ENCODE data around the gene TMEM145. TPM values are rescaled to one million over a fixed set of nuclear protein-coding genes. Genes with fewer than 3 reads are reported as not detected.

Gene TMEM145
- total and polyA plus RNA-seq, 12 donors, result 0.15 to 1.0 (median 0.49) TPM; not detected in 5

DNA sequence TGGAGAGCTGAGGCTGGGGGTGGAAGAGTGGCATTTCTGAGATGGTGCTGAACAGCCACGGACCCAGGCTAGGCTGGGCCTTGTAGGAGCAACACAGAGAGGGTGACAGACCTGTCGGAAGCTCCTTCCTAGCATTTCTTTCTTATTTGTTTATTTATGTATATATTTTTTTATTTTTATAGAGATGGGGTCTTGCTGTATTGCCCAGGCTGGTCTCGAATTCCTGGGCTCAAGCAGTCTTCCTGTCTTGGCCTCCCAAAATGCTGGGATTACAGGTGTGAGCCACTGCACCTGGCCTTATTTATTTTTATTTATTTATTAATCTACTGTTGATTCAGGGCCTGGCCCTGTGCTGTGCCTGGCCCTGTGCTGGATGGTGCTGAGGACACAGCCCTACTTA, 37.6 kb upstream of the TMEM145 start:
- no peak for DNase-seq
- Histone ChIP-seq H3K4me1 (peaks cover 49 to 80% (median 69%) of the 10 kb centered on the region in 9 donors), H3K36me3 (peaks cover 0 to 54% (median 27%) of the 10 kb centered on the region in 9 donors), H3K27ac (peak overlapping the region in 6 of 10 donors; percentile 33 to 99 (median 96)), H3K9me3 (no peaks in the 10 kb centered on the region), H3K27me3 (no peaks in the 10 kb centered on the region), H3K4me3 (no peak overlapping the region)
- 90 to 94% methylated on average over 3 of the region's 3 CpGs for WGBS, 2 donors
- TF ChIP-seq, protein P1, sequence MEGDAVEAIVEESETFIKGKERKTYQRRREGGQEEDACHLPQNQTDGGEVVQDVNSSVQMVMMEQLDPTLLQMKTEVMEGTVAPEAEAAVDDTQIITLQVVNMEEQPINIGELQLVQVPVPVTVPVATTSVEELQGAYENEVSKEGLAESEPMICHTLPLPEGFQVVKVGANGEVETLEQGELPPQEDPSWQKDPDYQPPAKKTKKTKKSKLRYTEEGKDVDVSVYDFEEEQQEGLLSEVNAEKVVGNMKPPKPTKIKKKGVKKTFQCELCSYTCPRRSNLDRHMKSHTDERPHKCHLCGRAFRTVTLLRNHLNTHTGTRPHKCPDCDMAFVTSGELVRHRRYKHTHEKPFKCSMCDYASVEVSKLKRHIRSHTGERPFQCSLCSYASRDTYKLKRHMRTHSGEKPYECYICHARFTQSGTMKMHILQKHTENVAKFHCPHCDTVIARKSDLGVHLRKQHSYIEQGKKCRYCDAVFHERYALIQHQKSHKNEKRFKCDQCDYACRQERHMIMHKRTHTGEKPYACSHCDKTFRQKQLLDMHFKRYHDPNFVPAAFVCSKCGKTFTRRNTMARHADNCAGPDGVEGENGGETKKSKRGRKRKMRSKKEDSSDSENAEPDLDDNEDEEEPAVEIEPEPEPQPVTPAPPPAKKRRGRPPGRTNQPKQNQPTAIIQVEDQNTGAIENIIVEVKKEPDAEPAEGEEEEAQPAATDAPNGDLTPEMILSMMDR (IDR thresholded peaks at IDR 0.05), result no peak
- intact Hi-C loops (cut with DNase I), result no loop called here
- ATAC-seq, result no peak

DNA sequence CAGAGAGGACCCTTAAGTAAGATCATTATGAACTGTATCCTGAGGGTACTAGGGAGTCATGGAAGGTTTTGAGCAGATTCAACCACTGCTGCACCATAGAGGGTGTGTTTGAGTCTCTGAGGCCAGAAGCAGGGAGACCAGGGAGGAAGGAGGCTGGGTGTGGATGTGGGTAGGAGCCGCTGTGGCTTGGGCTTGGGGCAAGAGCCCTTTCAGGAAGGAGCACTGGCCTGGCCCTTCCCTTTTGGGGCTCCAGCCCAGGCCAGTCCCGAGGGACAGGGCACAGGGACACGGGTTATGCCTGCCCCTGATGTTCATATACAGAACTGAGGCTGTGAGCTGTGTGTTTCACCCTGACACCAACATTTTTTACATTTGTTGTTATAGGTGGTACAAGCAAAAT, 36.8 kb upstream of the TMEM145 start:
- Histone ChIP-seq H3K36me3 (peaks cover 0 to 54% (median 27%) of the 10 kb centered on the region in 9 donors), H3K27me3 (no peaks in the 10 kb centered on the region), H3K9me3 (no peaks in the 10 kb centered on the region), H3K4me1 (peaks cover 46 to 80% (median 64%) of the 10 kb centered on the region in 9 donors), H3K27ac (peak overlapping the region in 7 of 10 donors; percentile 0 to 99 (median 95)), H3K4me3 (no peak overlapping the region)
- TF ChIP-seq, protein P1 (IDR thresholded peaks at IDR 0.05), result no peak
- ATAC-seq (no peak), DNase-seq (peak in 1 of 2 donors; percentile 3)
- intact Hi-C loops (cut with DNase I), result no loop called here
- WGBS, 2 donors, result 51 to 54% methylated on average over 3 of the region's 3 CpGs

DNA sequence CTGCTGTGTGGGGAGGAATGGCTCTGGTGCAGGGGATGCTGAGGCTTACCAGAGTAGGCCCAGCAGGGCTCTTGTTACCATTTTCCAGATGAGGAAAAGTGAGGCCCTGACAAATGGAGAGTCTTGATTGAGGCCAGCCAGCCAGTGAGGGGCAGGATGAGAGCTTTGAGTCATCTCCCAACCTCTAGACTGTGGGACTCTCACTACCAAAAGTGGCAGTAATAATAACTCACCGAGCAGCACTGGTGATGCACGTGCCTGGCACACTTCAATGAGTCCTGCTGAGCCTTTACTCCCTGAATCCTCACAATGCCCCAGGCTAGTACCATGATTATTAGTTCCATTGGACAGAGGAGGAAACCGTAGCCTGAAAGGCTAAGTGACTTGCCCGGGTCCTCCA, 36.3 kb upstream of the TMEM145 start:
- TF ChIP-seq, protein P1 (IDR thresholded peaks at IDR 0.05), result no peak
- Histone ChIP-seq H3K4me1 (peaks cover 46 to 80% (median 65%) of the 10 kb centered on the region in 9 donors), H3K27me3 (no peaks in the 10 kb centered on the region), H3K36me3 (peaks cover 0 to 49% (median 27%) of the 10 kb centered on the region in 9 donors), H3K27ac (peak overlapping the region in 9 of 10 donors; percentile 0 to 99 (median 95)), H3K4me3 (no peak overlapping the region), H3K9me3 (no peaks in the 10 kb centered on the region)
- no peak for ATAC-seq
- DNase-seq, result no peak
- 83 to 84% methylated on average over 4 of the region's 4 CpGs for WGBS, 2 donors
- intact Hi-C loops (cut with DNase I), result no loop called here

DNA sequence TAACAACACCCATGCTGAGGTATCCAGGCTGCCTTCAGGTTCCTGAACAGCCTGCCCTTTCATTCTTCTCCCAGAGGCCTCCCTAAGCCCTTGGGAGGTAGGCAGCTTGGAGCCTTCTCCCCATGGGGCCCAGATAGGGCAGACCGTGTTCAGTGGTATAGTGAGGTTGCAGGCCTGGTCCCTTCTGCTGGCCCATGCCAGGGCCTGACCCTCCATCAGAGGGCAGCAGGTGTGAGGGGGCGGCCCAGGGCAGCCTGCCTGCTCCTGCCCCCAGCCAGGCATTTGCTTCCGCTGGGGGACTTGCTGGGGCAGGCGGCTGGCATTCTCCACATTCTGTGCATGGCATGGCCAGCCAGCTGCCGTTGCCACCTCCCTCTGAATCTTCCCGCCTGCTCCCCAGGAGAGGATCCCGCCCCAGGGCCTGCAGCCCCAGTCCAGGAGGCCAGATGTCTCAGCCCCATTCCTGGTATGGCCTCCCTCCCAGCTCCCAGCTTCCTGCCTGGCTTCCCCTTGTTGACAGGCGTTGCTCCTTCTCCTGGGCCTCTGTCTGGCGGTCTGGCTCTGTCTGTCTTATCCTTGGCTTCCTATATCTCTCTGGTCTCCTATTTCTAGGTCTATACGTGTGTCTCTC, 35.2 kb upstream of the TMEM145 start:
- Histone ChIP-seq H3K4me1 (peaks cover 48 to 86% (median 75%) of the 10 kb centered on the region in 9 donors), H3K4me3 (peak overlapping the region in 5 of 10 donors; percentile 4 to 89 (median 13)), H3K27me3 (no peaks in the 10 kb centered on the region), H3K36me3 (peaks cover 0 to 38% (median 18%) of the 10 kb centered on the region in 9 donors), H3K27ac (peak overlapping the region; percentile 31 to 99 (median 96)), H3K9me3 (no peaks in the 10 kb centered on the region)
- intact Hi-C loops (cut with DNase I), result loop anchor here in 6 of 10 donors (2.0 kb wide), 2 partner anchors 31 to 33 kb away; no protein-coding TSS in a partner anchor
- 16 to 25% methylated on average over 10 of the region's 10 CpGs for WGBS, 2 donors
- no peak for ATAC-seq
- TF ChIP-seq, protein P1 (IDR thresholded peaks at IDR 0.05), result no peak
- DNase-seq, result peak in 1 of 2 donors; percentile 40
